HFF-Myc (cell line): ENCODE measurements around the gene ARCN1.
"Not testable (repeated sequence)": the region's sequence is repeated elsewhere in the genome, so short reads cannot be mapped to it uniquely, and the experiment has no call there.

Experiments used
- DNase-seq: peaks from one replicate; pipeline ENCODE4 v3.0.0-alpha.2; 2011; ENCODE audit warnings: low read depth; ENCODE audit errors: extremely low read depth
- H3K4me3 ChIP-seq: replicated peaks from 2 replicates; pipeline ENCODE4 v1.5.1; 2011; ENCODE audit warnings: low read depth, mild to moderate bottlenecking, control low read depth, low read length
- CTCF ChIP-seq: IDR thresholded peaks from 2 replicates; pipeline ENCODE4 v1.5.1; 2012; ENCODE audit warnings: mild to moderate bottlenecking, low read depth, low read length, control low read depth; ENCODE audit errors: missing control alignments

The ARCN1 gene

GRCh38 chr11:118594984-118595383, 22.8 kb downstream of the ARCN1 start:
- not testable (repeated sequence) for H3K4me3 ChIP-seq, DNase-seq
- peak; percentile 34 for TF ChIP-seq CTCF

DNA sequence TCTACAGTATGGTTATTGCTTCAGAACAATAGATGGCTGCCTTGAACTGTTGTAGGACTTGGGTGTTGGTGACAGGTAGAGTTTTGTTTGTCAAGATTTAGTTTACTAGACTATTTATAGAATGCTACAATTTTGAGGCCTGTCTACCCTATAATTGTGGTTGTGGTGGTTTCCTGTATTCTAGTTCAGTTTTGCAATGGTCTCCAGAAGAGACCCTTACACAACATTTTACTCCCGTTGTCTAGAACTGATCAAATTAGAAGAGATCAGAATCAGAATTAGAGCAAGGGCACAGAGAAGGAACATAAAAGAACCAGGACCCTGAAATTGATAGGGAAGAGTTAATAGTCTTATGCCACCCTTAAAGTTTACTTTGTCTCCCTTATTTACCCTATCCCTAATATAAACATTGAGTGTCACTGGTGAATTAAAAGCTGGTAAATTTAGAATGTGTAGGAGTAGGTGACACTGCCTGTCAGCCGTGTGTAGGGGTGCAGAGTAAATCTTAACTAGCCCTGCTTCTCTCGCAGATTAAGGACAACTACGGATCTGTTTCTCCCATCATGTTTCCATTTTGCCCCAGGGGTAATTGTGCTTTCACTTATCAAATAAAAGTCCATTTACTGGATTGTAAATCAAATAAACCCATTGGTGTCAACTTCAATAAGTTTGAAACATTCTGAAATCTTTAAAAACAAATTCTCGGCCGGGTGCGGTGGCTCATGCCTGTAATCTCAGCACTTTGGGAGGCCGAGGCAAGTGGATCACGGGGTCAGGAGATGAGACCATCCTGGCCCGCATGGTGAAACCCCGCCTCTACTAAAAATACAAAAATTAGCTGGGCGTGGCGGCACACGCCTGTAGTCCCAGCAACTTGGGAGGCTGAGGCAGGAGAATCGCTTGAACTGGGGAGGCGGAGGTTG, 24.3 kb downstream of the ARCN1 start:
- DNase-seq, result no peak
- no peak overlapping the region for H3K4me3 ChIP-seq
- TF ChIP-seq CTCF, result no peak

DNA sequence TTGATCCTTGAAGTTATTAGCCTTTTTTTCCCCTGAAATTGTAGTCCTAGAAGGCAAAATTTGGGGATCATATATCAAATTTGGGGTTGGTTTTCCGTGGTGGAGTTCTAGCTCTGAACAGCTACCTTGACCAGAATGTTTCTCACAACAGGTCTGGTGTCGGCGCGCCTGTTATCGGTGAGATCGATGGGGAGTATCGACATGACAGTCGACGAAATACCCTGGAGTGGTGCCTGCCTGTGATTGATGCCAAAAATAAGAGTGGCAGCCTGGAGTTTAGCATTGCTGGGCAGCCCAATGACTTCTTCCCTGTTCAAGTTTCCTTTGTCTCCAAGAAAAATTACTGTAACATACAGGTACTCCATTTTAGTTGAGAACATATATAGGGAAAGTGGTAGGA, 25.3 kb downstream of the ARCN1 start:
- DNase-seq, result no peak
- TF ChIP-seq CTCF, result no peak

DNA sequence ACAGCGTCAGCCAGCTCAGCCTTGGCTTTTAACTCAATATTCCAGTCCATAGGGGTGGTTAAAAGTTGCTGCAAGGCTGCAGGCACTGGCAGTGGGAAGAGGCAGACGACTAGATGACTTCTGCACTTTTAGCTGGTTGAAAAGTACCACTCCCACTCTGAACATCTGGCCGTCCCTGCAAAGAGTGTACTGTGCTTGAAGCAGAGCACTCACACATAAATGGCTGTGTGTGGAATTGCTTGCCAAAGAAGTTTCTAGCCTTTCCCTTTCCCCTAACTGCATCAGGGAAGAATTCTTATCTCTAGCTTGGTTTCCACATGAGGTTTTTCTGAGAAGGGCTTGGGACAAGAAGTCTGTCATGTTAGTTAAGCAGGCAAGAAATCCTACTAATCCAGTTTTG, 30.1 kb downstream of the ARCN1 start:
- no peak overlapping the region for H3K4me3 ChIP-seq
- no peak for TF ChIP-seq CTCF
- DNase-seq, result no peak

More for the DNA sequence above, 25.3 kb downstream of the ARCN1 start:
- no peak overlapping the region for H3K4me3 ChIP-seq

GRCh38 chr11:118603709-118604108, 31.5 kb downstream of the ARCN1 start:
- H3K4me3 ChIP-seq, DNase-seq: not testable (repeated sequence)

- no peak overlapping the region for H3K4me3 ChIP-seq
- DNase-seq, result no peak
- no peak for TF ChIP-seq CTCF
These were observed 32.4 kb downstream of the ARCN1 start for GRCh38 chr11:118604566-118604965.

DNA sequence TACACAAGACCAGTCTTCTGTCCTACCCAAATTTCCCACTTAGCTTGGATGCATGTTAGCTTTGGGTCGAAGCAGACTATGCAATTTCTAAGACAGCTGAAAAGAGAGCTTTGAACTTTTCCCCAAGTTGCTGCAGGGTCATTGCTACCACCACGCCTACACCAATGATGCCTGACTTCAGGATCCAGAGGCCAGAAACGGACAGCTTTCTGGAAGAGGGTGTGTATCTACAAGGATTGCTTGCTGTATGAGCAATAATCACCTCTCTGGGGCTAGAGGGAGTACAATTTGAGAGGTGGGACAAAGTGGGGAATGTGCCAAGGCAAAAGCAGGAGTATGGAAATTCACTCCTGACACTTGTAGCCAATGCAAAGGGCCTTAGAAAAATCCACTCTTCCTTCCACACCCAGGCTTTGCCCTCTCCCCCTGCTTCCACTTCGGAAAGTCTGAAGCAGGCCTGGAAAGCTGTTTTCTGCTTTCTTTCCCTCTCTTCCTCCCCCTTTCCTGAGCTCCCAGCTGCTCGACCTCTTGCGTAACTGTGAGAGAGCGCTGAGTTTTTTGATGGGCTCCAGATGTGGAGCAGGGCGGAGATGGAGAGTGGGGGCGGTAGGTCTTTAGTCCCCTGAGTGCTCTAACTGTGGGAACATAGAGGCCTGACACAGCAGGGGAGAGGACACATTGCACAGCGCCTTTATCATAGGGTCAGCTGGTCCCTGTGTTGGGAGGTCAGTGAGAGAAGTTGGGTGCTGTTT, 33.1 kb downstream of the ARCN1 start:
- TF ChIP-seq CTCF, result no peak
- peak; percentile 90 for DNase-seq
- H3K4me3 ChIP-seq, result no peak overlapping the region
